Suppressor macrophage (primary cell): ENCODE data around the gene CHST11.
A peak's percentile ranks its signal among the peaks of the same experiment; 100 is the strongest.

ENCODE experiments used
- DNase-seq, 4 experiments: peaks; one replicate each; pipeline ENCODE4 v3.0.0-alpha.2; 2020 to 2022

Gene CHST11

DNA sequence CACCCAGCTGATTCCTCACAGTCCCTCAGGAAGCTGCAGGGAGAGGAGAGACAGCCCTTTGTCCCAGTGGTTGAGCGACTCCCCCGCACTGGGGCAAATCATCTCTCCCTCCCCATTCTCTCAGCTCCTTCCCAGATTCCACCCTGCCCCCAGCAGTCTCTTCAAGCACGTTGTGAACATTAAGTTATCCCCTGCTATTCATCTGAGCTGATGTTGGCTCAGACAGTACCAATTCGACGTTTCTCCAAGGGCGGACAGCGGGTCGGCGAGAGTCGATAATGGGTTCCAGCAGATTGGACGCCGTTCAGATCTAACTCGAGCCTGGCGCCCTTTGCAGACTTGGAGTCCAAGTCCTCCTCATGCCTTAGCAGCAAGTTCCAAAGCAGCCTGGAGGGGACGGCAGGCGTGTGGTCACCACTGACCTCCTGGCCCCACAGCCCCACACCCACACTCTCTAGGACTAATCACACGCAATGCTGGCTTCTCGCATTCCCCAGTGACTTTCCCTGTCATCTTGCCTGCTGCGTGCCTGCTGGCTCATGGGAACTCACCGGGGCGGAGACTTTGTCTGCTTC, 245.9 kb downstream of the CHST11 start:
- no peak for DNase-seq

- no peak for DNase-seq
Observed at GRCh38 chr12:104703372-104703771, 246.6 kb downstream of the CHST11 start.

- DNase-seq, result no peak
Observed at GRCh38 chr12:104704224-104704779, 247.6 kb downstream of the CHST11 start.

DNA sequence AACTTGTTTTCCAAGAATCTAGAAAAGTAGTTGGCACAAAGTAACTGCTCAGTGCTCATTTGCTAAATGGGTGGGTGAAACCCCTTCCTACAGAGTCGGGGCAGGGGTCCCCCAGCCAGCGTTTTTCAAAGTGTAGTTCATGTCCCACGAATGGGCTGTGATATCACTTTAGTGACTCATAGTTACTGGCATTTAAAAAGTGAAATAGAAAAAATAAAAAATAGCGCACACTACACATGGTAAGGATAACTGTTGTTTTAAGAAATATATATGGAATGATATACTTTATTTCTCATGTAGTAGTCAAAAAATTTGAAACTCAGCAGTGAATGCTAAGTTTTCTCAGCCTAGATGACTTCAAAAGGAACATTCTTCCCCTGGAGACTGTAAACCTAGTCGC, 250.4 kb downstream of the CHST11 start:
- DNase-seq, result no peak

- no peak for DNase-seq
Observed at GRCh38 chr12:104707794-104708558, 251.2 kb downstream of the CHST11 start.

DNA sequence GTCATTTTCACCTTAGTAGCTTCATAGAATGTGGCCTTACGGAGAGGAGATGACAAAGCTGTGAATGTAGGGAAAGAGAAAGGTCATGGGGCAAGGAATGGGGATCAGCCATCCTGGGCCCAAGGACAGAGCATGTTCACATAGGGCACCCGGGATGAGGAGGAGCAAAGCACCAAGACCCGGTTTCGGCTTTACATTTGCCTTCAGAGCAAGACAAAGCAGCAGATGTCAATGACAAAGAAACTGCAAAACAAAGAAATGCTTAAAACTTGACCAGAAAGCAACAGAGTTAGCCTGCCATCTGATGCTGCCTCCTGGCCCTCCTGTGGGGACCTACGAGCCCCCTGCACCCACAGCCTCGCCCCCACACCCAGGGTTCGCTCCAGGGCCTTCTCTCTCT, 252.1 kb downstream of the CHST11 start:
- no peak for DNase-seq

GRCh38 chr12:104709692-104710435, 253.1 kb downstream of the CHST11 start:
- no peak for DNase-seq

GRCh38 chr12:104710940-104711689, 254.4 kb downstream of the CHST11 start:
- DNase-seq, result peak in 3 of 4 experiments; percentile 17 to 46 (median 29)

- DNase-seq, result no peak
Observed at GRCh38 chr12:104712477-104712876, 255.7 kb downstream of the CHST11 start.

DNA sequence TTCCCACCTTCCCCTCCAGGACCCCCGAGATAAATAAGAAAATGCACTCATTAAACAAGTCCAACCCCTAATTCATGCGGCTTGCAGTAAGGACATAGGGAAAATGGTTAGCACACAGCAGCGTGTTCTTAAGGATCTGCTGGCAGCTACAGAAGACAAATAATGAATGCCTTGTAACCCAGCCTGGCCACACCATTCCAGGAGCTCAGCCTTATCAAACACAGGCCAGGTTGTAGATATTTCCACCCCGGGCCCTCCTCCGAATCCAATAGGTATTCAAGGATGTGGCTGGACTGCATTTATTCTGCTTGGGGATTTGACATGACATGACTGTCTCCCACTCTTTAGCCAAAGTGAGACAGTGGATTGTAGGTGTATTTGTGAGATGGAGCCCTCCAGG, 256.2 kb downstream of the CHST11 start:
- DNase-seq, result no peak

GRCh38 chr12:104713444-104713843, 256.7 kb downstream of the CHST11 start:
- DNase-seq, result no peak

DNA sequence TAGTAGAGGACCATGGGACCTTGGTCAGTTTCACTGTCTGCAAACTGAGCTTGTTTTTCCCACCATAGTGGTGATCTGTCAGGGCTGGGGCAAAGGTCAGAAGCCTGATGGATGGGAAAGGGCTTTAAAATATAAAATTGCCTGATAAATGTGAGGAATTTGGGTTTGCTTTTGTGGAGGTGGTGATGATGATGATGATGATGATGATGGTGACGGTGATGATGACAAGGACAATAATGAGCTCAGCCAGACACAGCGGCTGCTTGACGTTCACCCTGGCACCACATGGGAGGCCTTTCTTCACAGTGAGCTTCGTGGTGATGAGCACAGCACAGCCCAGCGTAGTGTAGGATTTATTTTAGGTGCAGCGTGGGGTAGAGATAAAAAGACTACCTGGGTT, 257.6 kb downstream of the CHST11 start:
- no peak for DNase-seq

DNA sequence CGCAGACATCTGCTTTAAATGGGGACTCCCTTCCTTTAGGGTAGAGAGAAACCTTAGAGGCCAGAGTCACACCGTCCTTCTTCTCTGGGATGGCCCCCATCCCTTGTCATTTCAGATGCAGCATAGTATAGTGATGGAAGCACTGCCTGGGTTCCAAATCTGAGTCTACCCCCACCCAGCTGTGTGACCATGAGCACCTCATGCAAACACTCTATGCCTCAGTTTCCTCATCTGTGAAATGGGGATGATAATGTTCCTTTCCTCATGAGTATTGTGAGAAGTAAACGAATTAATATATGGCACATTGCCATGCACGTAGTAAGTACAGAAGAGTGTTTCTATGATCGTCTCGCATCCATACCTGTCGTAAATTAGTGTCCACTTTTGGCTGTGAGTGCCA, 259.4 kb downstream of the CHST11 start:
- DNase-seq, result no peak

- DNase-seq, result no peak
Observed at GRCh38 chr12:104718304-104718929, 261.7 kb downstream of the CHST11 start.

GRCh38 chr12:104719700-104720338, 263.1 kb downstream of the CHST11 start:
- peak; percentile 24 to 56 (median 52) for DNase-seq

- peak; percentile 41 to 61 (median 58) for DNase-seq
Observed at GRCh38 chr12:104720339-104721038, 263.7 kb downstream of the CHST11 start.

- DNase-seq, result no peak
Observed at GRCh38 chr12:104721039-104721405, 264.3 kb downstream of the CHST11 start.

DNA sequence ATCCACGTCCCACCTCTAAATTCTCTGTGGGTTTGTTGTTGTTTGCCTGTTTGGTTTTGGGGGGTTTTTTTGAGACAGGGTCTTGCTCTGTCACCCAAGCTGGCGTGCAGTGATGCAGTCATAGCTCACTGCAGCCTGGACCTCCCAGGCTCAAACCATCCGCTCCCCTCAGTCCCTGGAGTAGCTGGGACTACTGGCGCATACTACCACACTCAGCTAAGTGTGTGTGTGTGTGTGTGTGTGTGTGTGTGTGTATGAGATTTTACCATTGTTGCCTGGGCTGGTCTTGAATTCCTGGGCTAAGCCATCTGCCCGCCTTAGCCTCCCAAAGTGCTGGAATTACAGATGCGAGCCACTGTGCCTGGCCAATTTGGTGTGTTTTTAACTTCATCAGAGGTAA, 265.2 kb downstream of the CHST11 start:
- DNase-seq, result no peak

DNA sequence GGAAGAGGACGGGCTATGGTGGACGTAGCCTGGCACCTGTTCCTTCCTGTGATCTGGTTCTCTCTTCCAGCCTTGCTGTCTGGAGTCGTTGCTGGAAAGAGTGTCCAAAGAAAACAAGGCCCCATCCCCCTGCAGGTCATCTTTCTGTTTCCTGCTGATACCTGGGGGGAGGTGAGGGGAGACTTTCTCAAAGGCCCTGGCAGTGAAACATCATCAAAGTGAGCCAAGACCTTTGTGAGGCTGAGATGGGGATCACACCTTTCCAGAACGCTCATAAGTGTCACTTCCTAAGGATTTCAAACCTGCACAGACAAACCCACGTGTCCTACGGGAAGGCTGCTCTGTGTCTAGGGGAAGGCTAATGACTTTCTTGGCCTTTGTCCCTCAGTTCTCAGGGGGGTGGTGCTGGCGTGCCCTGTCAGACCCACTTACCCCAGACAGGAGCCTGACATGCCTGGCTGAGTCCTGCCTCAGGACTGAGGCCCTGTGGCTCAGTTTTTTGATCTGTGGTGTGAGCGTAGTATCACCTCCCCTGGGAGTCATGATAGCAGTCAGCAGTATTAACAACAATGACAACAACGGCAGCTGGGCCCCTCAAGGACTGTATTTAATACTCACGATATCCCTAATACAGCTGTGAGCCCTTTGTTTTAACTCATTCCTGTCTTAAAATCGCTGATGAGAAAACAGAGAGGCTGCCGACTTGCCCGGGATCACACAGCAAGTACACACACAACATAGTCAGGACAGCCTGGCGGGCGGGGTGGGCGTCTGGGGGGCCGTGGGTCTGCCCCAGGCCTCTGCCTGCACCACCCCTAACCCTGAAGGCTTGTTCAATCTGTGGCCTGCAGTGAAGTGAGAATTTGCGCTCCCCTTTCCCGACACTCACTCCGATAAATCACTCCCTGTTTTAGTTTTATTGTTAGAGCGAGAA, 266.1 kb downstream of the CHST11 start:
- DNase-seq, result no peak

DNA sequence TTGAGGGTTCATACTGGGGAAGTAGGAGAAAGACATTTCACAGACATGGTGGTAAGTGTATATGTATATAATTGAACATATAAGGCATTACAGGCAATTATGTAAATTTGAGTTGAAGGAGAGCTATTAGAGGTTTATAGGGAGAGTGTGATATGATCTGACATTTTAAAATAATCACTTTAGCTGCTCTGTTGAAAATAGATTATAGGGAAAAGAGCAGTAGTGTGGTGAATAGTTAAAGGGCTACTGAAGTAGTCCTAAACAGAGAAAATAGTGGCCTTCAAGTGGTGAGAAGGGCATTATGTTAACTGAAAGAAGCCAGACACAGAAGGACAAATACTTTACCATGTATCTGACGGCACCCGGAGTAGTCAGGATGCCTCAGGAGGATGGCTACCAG, 267.1 kb downstream of the CHST11 start:
- no peak for DNase-seq
